Motor neuron (in vitro differentiated cells): ENCODE measurements around the gene ACTR3C. TPM values are rescaled to one million over a fixed set of nuclear protein-coding genes. Genes with fewer than 3 reads are reported as not detected.

ENCODE experiments used
- ATAC-seq, 8 experiments: fragments of 200-7000 bp; cut with Tn5 transposase; replicated peaks in 6 of 8; 2 replicates each; pipeline ENCODE4 v1.8.0; 2021; ENCODE audit warnings: mild to moderate bottlenecking in 8 of 8, moderate library complexity in 8 of 8
- H3K27ac ChIP-seq, 2 donors: fragments of 250-450 bp; sonication (Bioruptor Pico); 2 replicates each; pipeline ENCODE4 v1.9.0; 2021; ENCODE audit warnings: antibody characterized with exemption in 2 of 2, mild to moderate bottlenecking in 2 of 2, moderate library complexity in 1 of 2
- H3K4me1 ChIP-seq, 2 donors: fragments of 250-450 bp; sonication (Bioruptor Pico); replicated peaks in 1 of 2; 2 replicates each; pipeline ENCODE4 v1.6.1; 2021; ENCODE audit warnings: antibody characterized with exemption in 2 of 2, mild to moderate bottlenecking in 2 of 2, moderate library complexity in 1 of 2
- H3K4me3 ChIP-seq, 5 donors: fragments of 250-450 bp; sonication (Bioruptor Pico); 2 replicates each; pipeline ENCODE4 v1.9.0; 2021; ENCODE audit warnings: antibody characterized with exemption in 5 of 5, mild to moderate bottlenecking in 5 of 5, moderate library complexity in 4 of 5
- WGBS, 10 experiments: fragments of 450-650 bp; shearing (Covaris generic); methylation state at CpG; one replicate each; pipeline ENCODE4 v1.0.0; 2022; 5-methylcytosine and 5-hydroxymethylcytosine counted together
- in situ Hi-C, 9 experiments: fragments of 400-800 bp; cut with MboI; loops; one replicate each; pipeline ENCODE4 v1.15.0; 2021; ENCODE audit warnings: low sequenced_read_pairs in 9 of 9, low pct_unique_long_range_greater_than_20kb in 2 of 9; ENCODE audit not compliant: unreplicated experiment in 9 of 9
- total RNA-seq, 8 experiments: library from RNA; unstranded; fragments of 300-600 nt; gene quantifications; 2 replicates each; pipeline versions ENCODE4 v1.2.3 to v1.2.4, GENCODE V29; 2022

The ACTR3C gene
- 1 to 10 TPM in 1 of 8 experiments, under 1 TPM in 7; 0.11 to 1.1 (median 0.41) TPM for total RNA-seq

- in situ Hi-C loops: no loop called here
- WGBS, 10 experiments: 22 to 100% (median 92%) methylated on average over 3 to 15 of the region's 82 CpGs; no CpG with 5 or more reads in 3 of the 10 experiments
- peak in 3 of 8 experiments; percentile 33 to 91 (median 88) for ATAC-seq
- Histone ChIP-seq H3K4me1 (peaks cover 0 to 4% of the 10 kb centered on the region in 2 donors), H3K27ac (peak within 1 kb of the TSS; percentile 33 to 54), H3K4me3 (peak within 1 kb of the TSS in 3 of 5 donors; percentile 11 to 45 (median 25))
Measured at GRCh38 chr7:150322833-150323681, at the start of gene ACTR3C, which contains the start of gene LRRC61. TSS of gene ACTR3C (minus strand) at chr7:150323545. CDS start at chr7:150295296, 28,249 bp downstream. TSS of gene LRRC61 (plus strand) at chr7:150323355. CDS start at chr7:150336862, 13,507 bp downstream.

- ATAC-seq: no peak
- in situ Hi-C loops: no loop called here
- 97 to 100% (median 99%) methylated on average over 3 to 16 of the region's 79 CpGs; no CpG with 5 or more reads in 7 of the 10 experiments for WGBS, 10 experiments
- peaks cover 21 to 30% of the 10 kb centered on the region in 2 donors for H3K4me1 ChIP-seq
- no peak overlapping the region for H3K4me3 ChIP-seq
- H3K27ac ChIP-seq: no peak overlapping the region
Measured at GRCh38 chr7:150372271-150373048, 49.1 kb upstream of the ACTR3C start.

- in situ Hi-C loops: no loop called here
- no peak overlapping the region for H3K4me3 ChIP-seq
Measured at GRCh38 chr7:150371996-150372270, 48.6 kb upstream of the ACTR3C start.

GRCh38 chr7:150371131-150371995 lies 48.0 kb upstream of the ACTR3C start:
- no peak overlapping the region for H3K4me3 ChIP-seq
- no peak overlapping the region for H3K27ac ChIP-seq
- no peak for ATAC-seq
- in situ Hi-C loops: no loop called here
- H3K4me1 ChIP-seq: peaks cover 21 to 30% of the 10 kb centered on the region in 2 donors
- 40 to 100% (median 85%) methylated on average over 1 to 6 of the region's 48 CpGs; no CpG with 5 or more reads in 4 of the 10 experiments for WGBS, 10 experiments

More at GRCh38 chr7:150371996-150372270, 48.6 kb upstream of the ACTR3C start:
- whole genome bisulfite sequencing, 10 experiments: 100% methylated on average over 4 of the region's 30 CpGs; no CpG with 5 or more reads in 9 of the 10 experiments
- Histone ChIP-seq H3K27ac (no peak overlapping the region), H3K4me1 (peaks cover 21 to 30% of the 10 kb centered on the region in 2 donors)
- ATAC-seq: no peak

GRCh38 chr7:150370612-150371071 lies 47.3 kb upstream of the ACTR3C start:
- H3K27ac ChIP-seq: peak overlapping the region; percentile 94 to 96

GRCh38 chr7:150369748-150370501 lies 46.6 kb upstream of the ACTR3C start:
- 19 to 50% (median 40%) methylated on average over 2 to 8 of the region's 23 CpGs; no CpG with 5 or more reads in 3 of the 10 experiments for WGBS, 10 experiments
- peak overlapping the region; percentile 94 to 96 for H3K27ac ChIP-seq
- peaks cover 21 to 30% of the 10 kb centered on the region in 2 donors for H3K4me1 ChIP-seq
- peak in 1 of 8 experiments; percentile 1 for ATAC-seq
- in situ Hi-C loops: no loop called here
- H3K4me3 ChIP-seq: peak overlapping the region; percentile 68 to 98 (median 74)

More at GRCh38 chr7:150370612-150371071, 47.3 kb upstream of the ACTR3C start:
- Histone ChIP-seq H3K4me1 (peaks cover 21 to 30% of the 10 kb centered on the region in 2 donors), H3K4me3 (peak overlapping the region in 4 of 5 donors; percentile 68 to 74 (median 72))
- ATAC-seq: no peak
- in situ Hi-C loops: no loop called here
- 50 to 92% (median 82%) methylated on average over 1 to 3 of the region's 3 CpGs; no CpG with 5 or more reads in 2 of the 10 experiments for WGBS, 10 experiments

- WGBS, 10 experiments: 0% methylated on average over 1 to 2 of the region's 58 CpGs; no CpG with 5 or more reads in 7 of the 10 experiments
- ATAC-seq: peak; percentile 50 to 69 (median 64)
- in situ Hi-C loops: no loop called here
Measured at GRCh38 chr7:150368884-150369747, 45.8 kb upstream of the ACTR3C start.

GRCh38 chr7:150368096-150368883 lies 44.9 kb upstream of the ACTR3C start, which contains the start of gene REPIN1:
TSS of gene REPIN1 (plus strand) at chr7:150368822. CDS start at chr7:150369712, 890 bp downstream.
- ATAC-seq: peak; percentile 71 to 82 (median 78)
- Histone ChIP-seq H3K4me1 (peaks cover 21 to 25% of the 10 kb centered on the region in 2 donors), H3K27ac (peak within 1 kb of the TSS; percentile 94 to 96), H3K4me3 (peak within 1 kb of the TSS; percentile 68 to 98 (median 74))
- 1 to 40% (median 13%) methylated on average over 1 to 28 of the region's 85 CpGs; no CpG with 5 or more reads in 3 of the 10 experiments for WGBS, 10 experiments
- in situ Hi-C loops: no loop called here

More at GRCh38 chr7:150368884-150369747, 45.8 kb upstream of the ACTR3C start:
- Histone ChIP-seq H3K4me1 (peaks cover 21 to 30% of the 10 kb centered on the region in 2 donors), H3K27ac (peak overlapping the region; percentile 94 to 96), H3K4me3 (peak overlapping the region; percentile 68 to 98 (median 74))

GRCh38 chr7:150367677-150368095 lies 44.3 kb upstream of the ACTR3C start:
- WGBS, 10 experiments: 27 to 92% (median 67%) methylated on average over 2 to 8 of the region's 8 CpGs
- ATAC-seq: peak in 3 of 8 experiments; percentile 2 to 31 (median 3)
- Histone ChIP-seq H3K4me1 (peaks cover 18 to 22% of the 10 kb centered on the region in 2 donors), H3K4me3 (peak overlapping the region; percentile 68 to 98 (median 74)), H3K27ac (peak overlapping the region; percentile 94 to 96)
- in situ Hi-C loops: no loop called here
